Tibial artery (tissue), 4 donors: ENCODE data around the gene TRIM26.
"Not testable (repeated sequence)": the region's sequence is repeated elsewhere in the genome, so short reads cannot be mapped to it uniquely, and the experiment has no call there.

Experiments used
- DNase-seq, 2 donors: peaks; one replicate each; pipeline ENCODE4 v3.0.0-alpha.2; 2019
- H3K27ac ChIP-seq, 2 donors: fragments of 200-600 bp; sonication (generic) in 1 of 2; 1 replicate in 1 of 2; 2 replicates in 1 of 2; pipeline ENCODE4 v1.5.1; 2018 to 2019; ENCODE audit warnings: mild to moderate bottlenecking in 1 of 2
- H3K27me3 ChIP-seq, 2 donors: fragments of 200-600 bp; sonication (generic) in 1 of 2; one replicate each; pipeline versions ENCODE4 v1.5.1 to v1.6.0; 2016 to 2019
- H3K36me3 ChIP-seq, 3 donors: fragments of 200-600 bp; sonication (generic) in 2 of 3; one replicate each; pipeline ENCODE4 v1.5.1; 2016 to 2019; ENCODE audit warnings: mild to moderate bottlenecking in 2 of 3
- H3K4me1 ChIP-seq, 4 donors: fragments of 200-600 bp; sonication (generic) in 2 of 4; 1 replicate in 3 of 4; 2 replicates in 1 of 4; pipeline ENCODE4 v1.5.1; 2016 to 2019
- H3K4me3 ChIP-seq, 2 donors: fragments of 200-600 bp; sonication (generic) in 1 of 2; 1 replicate in 1 of 2; 2 replicates in 1 of 2; pipeline ENCODE4 v1.5.1; 2018 to 2019; ENCODE audit warnings: mild to moderate bottlenecking in 2 of 2
- H3K9me3 ChIP-seq, 3 donors: fragments of 200-600 bp; sonication (generic) in 1 of 3; one replicate each; pipeline ENCODE4 v1.5.1; 2016 to 2019
- CTCF ChIP-seq, 2 experiments: fragments of 200-600 bp in 1 of 2; fragments of 450-650 bp in 1 of 2; IDR thresholded peaks; one replicate each; pipeline ENCODE4 v1.5.1; 2017 to 2019; ENCODE audit warnings: antibody characterized with exemption in 2 of 2, mild to moderate bottlenecking in 1 of 2, moderate library complexity in 1 of 2
- intact Hi-C: fragments of 100-400 bp; cut with DNase I; formaldehyde crosslinking; loops from one replicate; pipeline ENCODE4 v1.15.0; 2023; ENCODE audit warnings: low total_unique reads

Gene TRIM26

GRCh38 chr6:30212865-30213666 is at the start of gene TRIM26:
TSS of gene TRIM26 (minus strand) at chr6:30213406. CDS start at chr6:30199103, 14,303 bp downstream.
- no peak for TF ChIP-seq CTCF (IDR thresholded peaks at IDR 0.05)
- H3K27ac ChIP-seq, result peak within 1 kb of the TSS; percentile 89 to 90
- H3K4me1 ChIP-seq, result peaks cover 6 to 37% (median 21%) of the 10 kb centered on the region in 4 donors
- peak within 1 kb of the TSS; percentile 71 for H3K4me3 ChIP-seq
- DNase-seq, result peak; percentile 97 to 99
- intact Hi-C loops, result loop anchor here (10.0 kb wide), 2 partner anchors 112 to 182 kb away; partner anchors contain the start of gene TRIM39
- no peaks in the 10 kb centered on the region for H3K36me3 ChIP-seq
- H3K9me3 ChIP-seq, result no peaks in the 10 kb centered on the region
- no peaks in the 10 kb centered on the region for H3K27me3 ChIP-seq

GRCh38 chr6:30260036-30260504 is 46.9 kb upstream of the TRIM26 start:
- intact Hi-C loops, result no loop called here
- no peak for DNase-seq
- Histone ChIP-seq H3K36me3 (no peaks in the 10 kb centered on the region), H3K9me3 (no peaks in the 10 kb centered on the region), H3K4me3 (peak overlapping the region; percentile 80 to 93), H3K4me1 (peaks cover 0 to 12% (median 6%) of the 10 kb centered on the region in 4 donors), H3K27me3 (no peaks in the 10 kb centered on the region), H3K27ac (peak overlapping the region; percentile 64 to 87)
- TF ChIP-seq CTCF (IDR thresholded peaks at IDR 0.05), result no peak

GRCh38 chr6:30259140-30260035 is 46.2 kb upstream of the TRIM26 start:
- Histone ChIP-seq H3K4me1 (peaks cover 0 to 12% (median 6%) of the 10 kb centered on the region in 4 donors), H3K4me3 (peak overlapping the region; percentile 80 to 93), H3K36me3 (no peaks in the 10 kb centered on the region), H3K27ac (peak overlapping the region; percentile 64 to 87), H3K9me3 (no peaks in the 10 kb centered on the region), H3K27me3 (no peaks in the 10 kb centered on the region)
- DNase-seq, result peak; percentile 72 to 85
- intact Hi-C loops, result no loop called here
- peak in 1 of 2 experiments; percentile 18 for TF ChIP-seq CTCF (IDR thresholded peaks at IDR 0.05)

- TF ChIP-seq CTCF (IDR thresholded peaks at IDR 0.05), result no peak
- peaks cover 0 to 12% (median 6%) of the 10 kb centered on the region in 4 donors for H3K4me1 ChIP-seq
- no peak for DNase-seq
- H3K4me3 ChIP-seq, result no peak overlapping the region
- no peaks in the 10 kb centered on the region for H3K27me3 ChIP-seq
- H3K27ac ChIP-seq, result no peak overlapping the region
- no peaks in the 10 kb centered on the region for H3K36me3 ChIP-seq
- intact Hi-C loops, result no loop called here
- H3K9me3 ChIP-seq, result no peaks in the 10 kb centered on the region
Measured at GRCh38 chr6:30258204-30258603, 45.0 kb upstream of the TRIM26 start.

GRCh38 chr6:30252417-30252816 is 39.2 kb upstream of the TRIM26 start:
- H3K4me3 ChIP-seq, H3K27me3 ChIP-seq, H3K27ac ChIP-seq, H3K4me1 ChIP-seq, intact Hi-C loops, H3K36me3 ChIP-seq, H3K9me3 ChIP-seq, DNase-seq: not testable (repeated sequence)
